ENCODE measurements around the gene PSMD9.
"Not testable (repeated sequence)": the region's sequence is repeated elsewhere in the genome, so short reads cannot be mapped to it uniquely, and the experiment has no call there.

The PSMD9 gene

DNA sequence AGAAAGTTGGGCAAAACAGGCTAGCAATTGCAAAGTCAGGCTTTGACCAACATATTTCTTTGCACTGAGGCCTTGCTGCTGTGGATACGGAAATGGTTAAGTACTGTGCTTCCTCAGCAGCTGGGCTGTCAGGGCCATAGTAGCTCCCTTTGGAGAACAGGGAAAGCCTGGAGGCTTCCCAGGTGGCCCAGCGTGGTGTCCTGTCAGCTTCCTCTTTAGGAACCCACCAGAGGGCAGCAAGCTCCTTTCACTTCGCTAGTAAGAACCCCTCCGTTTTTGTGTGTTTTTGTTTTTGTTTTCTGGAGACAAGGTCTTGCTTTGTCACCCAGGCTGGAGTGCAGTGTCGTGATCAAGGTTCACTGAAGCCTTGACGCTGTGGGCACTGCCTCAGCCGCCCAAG, 28.1 kb downstream of the PSMD9 start:
- Histone ChIP-seq H3K9ac (ENCODE audit: low read depth in 1 of 2, low read length in 2 of 2) (no peak overlapping the region), H3K4me1 (ENCODE audit: control insufficient read depth in 2 of 2, insufficient read depth in 2 of 2, low read length in 2 of 2) (peaks cover 5 to 7% of the 10 kb centered on the region in 2 donors), H3K27me3 (ENCODE audit: control insufficient read depth in 2 of 2, insufficient read depth in 2 of 2, low read length in 2 of 2) (no peaks in the 10 kb centered on the region), H3K36me3 (ENCODE audit: control insufficient read depth in 2 of 2, insufficient read depth in 2 of 2, low read length in 2 of 2) (peaks cover 15 to 30% of the 10 kb centered on the region in 2 donors), H3K9me3 (ENCODE audit: control insufficient read depth in 2 of 2, low read length in 2 of 2) (no peaks in the 10 kb centered on the region), H3K27ac (ENCODE audit: low read depth in 2 of 2, low read length in 2 of 2) (no peak overlapping the region), H3K4me3 (ENCODE audit: low read length in 2 of 2) (no peak overlapping the region)

DNA sequence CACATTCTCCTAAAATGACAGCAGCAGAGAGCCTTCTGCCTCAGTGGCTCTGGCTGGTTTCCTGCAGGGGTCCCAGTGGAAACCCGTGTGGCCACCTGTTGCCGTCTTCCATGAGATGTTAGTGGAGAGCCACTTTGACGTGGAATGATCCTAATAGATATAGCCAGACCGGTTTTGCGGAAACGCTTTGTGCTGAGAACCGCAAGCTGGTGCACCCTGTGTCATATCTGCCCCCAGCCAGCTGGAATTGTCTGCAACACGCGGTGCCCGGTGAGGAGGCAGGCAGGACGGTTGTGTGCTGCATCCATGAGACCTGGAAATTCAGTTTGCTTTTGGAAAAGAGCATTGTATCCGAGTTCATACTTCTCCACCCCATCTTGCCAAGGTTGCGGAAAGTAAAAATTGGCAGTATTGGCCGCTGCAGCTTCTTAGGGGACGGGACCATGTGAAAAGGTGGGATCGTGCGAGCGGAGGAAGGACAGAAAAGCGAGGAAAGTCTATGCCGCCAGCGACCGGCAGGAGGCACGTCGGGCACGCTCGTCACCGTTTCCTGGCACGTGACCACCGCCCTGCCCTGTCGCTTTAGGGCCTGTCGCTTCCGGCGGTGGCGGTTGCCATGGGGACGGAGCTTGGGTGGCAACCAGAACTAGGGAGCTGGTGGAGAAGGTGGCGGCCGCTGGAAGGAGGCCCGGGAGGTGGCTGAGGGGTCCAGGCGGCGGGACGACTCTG, 29.5 kb downstream of the PSMD9 start, which contains the start of gene CFAP251:
Gene CFAP251 (plus strand): TSS at position 643 of the 729 bp plus-strand sequence. CDS start 2,714 bp downstream, outside the sequence.
- Histone ChIP-seq H3K9me3 (ENCODE audit: control insufficient read depth in 2 of 2, low read length in 2 of 2) (no peaks in the 10 kb centered on the region), H3K9ac (ENCODE audit: low read depth in 1 of 2, low read length in 2 of 2) (peak within 1 kb of the TSS; percentile 60 to 76), H3K36me3 (ENCODE audit: control insufficient read depth in 2 of 2, insufficient read depth in 2 of 2, low read length in 2 of 2) (peaks cover 15 to 27% of the 10 kb centered on the region in 2 donors), H3K27me3 (ENCODE audit: control insufficient read depth in 2 of 2, insufficient read depth in 2 of 2, low read length in 2 of 2) (no peaks in the 10 kb centered on the region), H3K4me1 (ENCODE audit: control insufficient read depth in 2 of 2, insufficient read depth in 2 of 2, low read length in 2 of 2) (peaks cover 5 to 7% of the 10 kb centered on the region in 2 donors), H3K27ac (ENCODE audit: low read depth in 2 of 2, low read length in 2 of 2) (peak within 1 kb of the TSS; percentile 17 to 26), H3K4me3 (ENCODE audit: low read length in 2 of 2) (peak within 1 kb of the TSS; percentile 56 to 80)

DNA sequence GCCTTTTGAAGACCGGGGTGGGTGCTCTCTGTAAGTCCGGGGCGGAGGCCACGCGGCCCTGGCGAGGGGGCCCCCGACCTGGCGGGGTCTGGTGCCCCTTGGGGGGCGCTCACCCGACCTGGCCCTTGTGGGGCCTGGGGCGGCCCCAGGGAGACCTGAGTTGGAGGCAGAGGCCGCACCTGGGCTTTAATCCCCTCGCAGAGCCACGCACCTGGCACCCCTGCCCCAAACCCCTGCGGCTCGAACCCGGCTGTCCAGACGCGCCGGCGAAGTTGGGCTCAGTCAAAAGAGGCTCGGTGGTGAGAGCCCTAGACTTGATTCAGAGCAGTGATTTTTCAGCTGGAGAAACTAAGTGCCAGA, 30.1 kb downstream of the PSMD9 start:
- Histone ChIP-seq H3K36me3 (ENCODE audit: control insufficient read depth in 2 of 2, insufficient read depth in 2 of 2, low read length in 2 of 2) (peaks cover 15 to 27% of the 10 kb centered on the region in 2 donors), H3K9me3 (ENCODE audit: control insufficient read depth in 2 of 2, low read length in 2 of 2) (no peaks in the 10 kb centered on the region), H3K4me1 (ENCODE audit: control insufficient read depth in 2 of 2, insufficient read depth in 2 of 2, low read length in 2 of 2) (peaks cover 5 to 7% of the 10 kb centered on the region in 2 donors), H3K27me3 (ENCODE audit: control insufficient read depth in 2 of 2, insufficient read depth in 2 of 2, low read length in 2 of 2) (no peaks in the 10 kb centered on the region), H3K9ac (ENCODE audit: low read depth in 1 of 2, low read length in 2 of 2) (peak overlapping the region in 1 of 2 donors; percentile 60), H3K4me3 (ENCODE audit: low read length in 2 of 2) (peak overlapping the region; percentile 56 to 80), H3K27ac (ENCODE audit: low read depth in 2 of 2, low read length in 2 of 2) (no peak overlapping the region)

DNA sequence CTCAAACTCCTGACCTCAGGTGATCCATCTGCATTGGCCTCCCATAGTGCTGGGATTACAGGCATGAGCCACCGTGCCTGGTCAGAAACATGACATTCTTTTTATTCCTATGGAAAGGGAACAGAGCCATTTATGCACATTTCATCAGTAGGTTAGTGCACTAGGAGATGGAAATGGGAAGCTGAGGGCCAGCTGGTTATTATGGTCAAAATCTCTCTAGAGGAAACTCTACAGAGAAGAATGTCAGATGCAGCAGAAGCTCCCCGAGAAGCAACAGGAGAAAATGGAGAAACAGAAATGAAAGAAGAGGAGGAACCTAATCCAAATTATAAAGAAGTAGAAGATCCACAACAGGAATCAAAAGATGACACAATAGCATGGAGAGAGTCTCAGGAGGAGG, 32.5 kb downstream of the PSMD9 start:
- H3K4me1 ChIP-seq (ENCODE audit: control insufficient read depth in 2 of 2, insufficient read depth in 2 of 2, low read length in 2 of 2): peaks cover 7 to 11% of the 10 kb centered on the region in 2 donors
- no peaks in the 10 kb centered on the region for H3K9me3 ChIP-seq (ENCODE audit: control insufficient read depth in 2 of 2, low read length in 2 of 2)
- H3K4me3 ChIP-seq (ENCODE audit: low read length in 2 of 2): no peak overlapping the region
- H3K27me3 ChIP-seq (ENCODE audit: control insufficient read depth in 2 of 2, insufficient read depth in 2 of 2, low read length in 2 of 2): no peaks in the 10 kb centered on the region
- no peak overlapping the region for H3K27ac ChIP-seq (ENCODE audit: low read depth in 2 of 2, low read length in 2 of 2)
- H3K36me3 ChIP-seq (ENCODE audit: control insufficient read depth in 2 of 2, insufficient read depth in 2 of 2, low read length in 2 of 2): peaks cover 9 to 15% of the 10 kb centered on the region in 2 donors
- no peak overlapping the region for H3K9ac ChIP-seq (ENCODE audit: low read depth in 1 of 2, low read length in 2 of 2)

DNA sequence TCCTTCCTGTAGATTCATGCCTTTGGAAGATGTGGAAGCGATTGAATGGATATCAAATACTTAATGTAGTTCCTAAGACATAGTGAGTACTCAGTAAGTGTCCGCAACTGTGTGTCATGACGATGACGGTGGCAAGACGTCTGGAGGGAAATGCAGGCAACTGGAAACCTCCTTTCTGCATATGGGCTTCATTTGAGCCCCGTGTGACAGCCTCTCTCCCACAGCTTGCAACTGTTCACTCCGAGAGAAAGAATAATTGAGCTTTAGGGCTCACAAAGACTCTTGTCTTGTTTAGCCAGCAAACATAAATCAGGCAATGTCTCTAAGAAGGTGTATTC, 36.7 kb downstream of the PSMD9 start:
- Histone ChIP-seq H3K4me3 (ENCODE audit: low read length in 2 of 2) (no peak overlapping the region), H3K9me3 (ENCODE audit: control insufficient read depth in 2 of 2, low read length in 2 of 2) (no peaks in the 10 kb centered on the region), H3K9ac (ENCODE audit: low read depth in 1 of 2, low read length in 2 of 2) (no peak overlapping the region), H3K36me3 (ENCODE audit: control insufficient read depth in 2 of 2, insufficient read depth in 2 of 2, low read length in 2 of 2) (no peaks in the 10 kb centered on the region), H3K27ac (ENCODE audit: low read depth in 2 of 2, low read length in 2 of 2) (peak overlapping the region in 1 of 2 donors; percentile 14), H3K4me1 (ENCODE audit: control insufficient read depth in 2 of 2, insufficient read depth in 2 of 2, low read length in 2 of 2) (peaks cover 0 to 5% of the 10 kb centered on the region in 2 donors), H3K27me3 (ENCODE audit: control insufficient read depth in 2 of 2, insufficient read depth in 2 of 2, low read length in 2 of 2) (no peaks in the 10 kb centered on the region)

DNA sequence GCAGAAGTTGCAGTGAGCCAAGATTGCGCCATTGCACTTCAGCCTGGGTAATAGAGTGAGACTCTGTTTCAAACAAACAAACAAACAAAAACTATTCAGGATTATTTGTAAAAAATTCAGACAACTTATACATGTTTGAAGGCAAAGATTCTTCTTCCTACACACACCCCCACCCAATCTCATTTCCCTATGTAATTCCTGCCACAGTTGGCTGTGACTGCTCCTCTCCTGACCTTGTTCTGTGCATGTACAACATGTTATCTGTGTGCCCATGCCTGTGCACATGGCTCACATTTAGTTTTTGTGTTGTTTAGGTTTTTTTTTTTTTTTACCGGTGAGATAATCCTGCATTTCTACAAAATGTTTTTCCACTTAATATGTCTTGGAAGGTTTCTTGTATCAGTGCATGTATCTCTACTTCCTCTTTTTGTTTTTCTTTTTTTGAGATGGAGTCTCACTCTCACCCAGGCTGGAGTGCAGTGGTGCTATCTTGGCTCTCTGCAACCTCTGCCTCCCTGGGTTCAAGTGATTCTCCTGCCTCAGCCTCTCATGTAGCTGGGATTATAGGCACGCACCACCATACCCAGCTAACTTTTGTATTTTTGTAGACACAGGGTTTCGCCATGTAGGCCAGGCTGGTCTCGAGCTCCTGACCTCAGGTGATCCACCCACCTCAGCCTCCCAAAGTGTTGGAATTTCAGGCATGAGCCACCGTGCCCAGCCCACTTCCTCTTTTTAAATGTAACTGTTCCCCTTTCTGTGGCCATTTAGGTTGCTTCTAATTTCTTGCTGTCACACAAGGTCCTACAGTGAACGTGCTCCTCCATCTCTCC, 38.5 kb downstream of the PSMD9 start:
- Histone ChIP-seq H3K36me3 (ENCODE audit: control insufficient read depth in 2 of 2, insufficient read depth in 2 of 2, low read length in 2 of 2) (no peaks in the 10 kb centered on the region), H3K4me3 (ENCODE audit: low read length in 2 of 2) (no peak overlapping the region), H3K9ac (ENCODE audit: low read depth in 1 of 2, low read length in 2 of 2) (no peak overlapping the region), H3K27me3 (ENCODE audit: control insufficient read depth in 2 of 2, insufficient read depth in 2 of 2, low read length in 2 of 2) (no peaks in the 10 kb centered on the region), H3K27ac (ENCODE audit: low read depth in 2 of 2, low read length in 2 of 2) (no peak overlapping the region), H3K4me1 (ENCODE audit: control insufficient read depth in 2 of 2, insufficient read depth in 2 of 2, low read length in 2 of 2) (peaks cover 0 to 5% of the 10 kb centered on the region in 2 donors), H3K9me3 (ENCODE audit: control insufficient read depth in 2 of 2, low read length in 2 of 2) (no peaks in the 10 kb centered on the region)

DNA sequence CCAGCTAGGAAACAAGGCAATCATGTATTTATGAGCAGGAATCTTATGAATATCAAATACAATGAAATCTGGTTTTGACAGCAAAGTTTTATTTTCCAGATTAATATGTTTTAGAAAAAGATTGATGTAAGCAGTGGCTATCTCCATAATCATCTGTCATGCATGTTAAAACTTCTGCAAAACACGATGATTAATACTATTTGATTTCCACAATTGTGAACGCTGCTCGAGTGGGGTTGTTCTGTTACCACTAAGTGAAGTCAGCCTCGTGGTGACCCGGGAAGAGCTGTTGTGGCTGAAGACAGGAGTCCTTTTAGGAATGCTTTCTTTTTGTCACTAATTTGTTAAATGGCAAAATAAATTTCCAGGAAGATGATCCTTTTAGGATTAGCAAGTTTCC, 39.2 kb downstream of the PSMD9 start:
- Histone ChIP-seq H3K36me3 (ENCODE audit: control insufficient read depth in 2 of 2, insufficient read depth in 2 of 2, low read length in 2 of 2) (no peaks in the 10 kb centered on the region), H3K4me3 (ENCODE audit: low read length in 2 of 2) (no peak overlapping the region), H3K4me1 (ENCODE audit: control insufficient read depth in 2 of 2, insufficient read depth in 2 of 2, low read length in 2 of 2) (peaks cover 0 to 5% of the 10 kb centered on the region in 2 donors), H3K9ac (ENCODE audit: low read depth in 1 of 2, low read length in 2 of 2) (no peak overlapping the region), H3K27ac (ENCODE audit: low read depth in 2 of 2, low read length in 2 of 2) (no peak overlapping the region), H3K27me3 (ENCODE audit: control insufficient read depth in 2 of 2, insufficient read depth in 2 of 2, low read length in 2 of 2) (no peaks in the 10 kb centered on the region), H3K9me3 (ENCODE audit: control insufficient read depth in 2 of 2, low read length in 2 of 2) (no peaks in the 10 kb centered on the region)

DNA sequence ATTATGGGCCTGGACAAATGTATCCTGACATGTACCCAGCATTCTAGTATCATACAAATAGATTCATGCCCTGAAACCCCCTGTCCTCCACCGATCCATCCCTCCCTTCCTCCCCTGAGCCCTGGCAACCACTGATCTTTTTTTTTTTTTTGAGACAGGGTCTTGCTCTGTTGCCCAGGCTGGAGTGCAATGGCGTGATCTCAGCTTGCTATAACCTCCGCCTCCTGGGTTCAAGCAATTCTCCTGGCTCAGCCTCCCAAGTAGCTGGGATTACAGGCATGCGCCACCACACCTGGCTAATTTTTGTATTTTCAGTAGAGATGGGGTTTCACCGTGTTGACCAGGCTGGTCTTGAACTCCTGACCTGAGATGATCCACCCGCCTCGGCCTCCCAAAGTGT, 41.0 kb downstream of the PSMD9 start:
- not testable (repeated sequence) for H3K9ac ChIP-seq (ENCODE audit: low read depth in 1 of 2, low read length in 2 of 2); H3K27me3 ChIP-seq (ENCODE audit: control insufficient read depth in 2 of 2, insufficient read depth in 2 of 2, low read length in 2 of 2); H3K27ac ChIP-seq (ENCODE audit: low read depth in 2 of 2, low read length in 2 of 2); H3K4me3 ChIP-seq (ENCODE audit: low read length in 2 of 2); H3K9me3 ChIP-seq (ENCODE audit: control insufficient read depth in 2 of 2, low read length in 2 of 2); H3K4me1 ChIP-seq (ENCODE audit: control insufficient read depth in 2 of 2, insufficient read depth in 2 of 2, low read length in 2 of 2); H3K36me3 ChIP-seq (ENCODE audit: control insufficient read depth in 2 of 2, insufficient read depth in 2 of 2, low read length in 2 of 2)

DNA sequence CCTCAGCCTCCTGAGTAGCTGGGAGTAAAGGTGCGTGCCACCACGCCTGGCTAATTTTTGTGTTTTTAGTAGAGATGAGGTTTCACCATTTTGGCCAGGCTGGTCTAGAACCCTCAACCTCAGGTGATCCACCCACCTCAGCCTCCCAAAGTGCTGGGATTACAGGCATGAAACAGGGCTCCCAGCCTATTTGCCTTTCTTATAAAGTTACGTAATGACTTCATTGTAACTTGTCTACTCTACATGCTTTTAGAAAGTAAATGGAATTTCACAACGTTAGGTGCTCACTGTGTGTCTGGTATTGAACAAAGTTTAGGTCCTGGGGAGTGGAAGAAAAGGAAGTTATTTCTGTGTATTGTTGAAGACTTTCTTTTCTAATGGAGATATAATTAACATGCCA, 42.3 kb downstream of the PSMD9 start:
- no peaks in the 10 kb centered on the region for H3K9me3 ChIP-seq (ENCODE audit: control insufficient read depth in 2 of 2, low read length in 2 of 2)
- no peak overlapping the region for H3K9ac ChIP-seq (ENCODE audit: low read depth in 1 of 2, low read length in 2 of 2)
- no peak overlapping the region for H3K4me3 ChIP-seq (ENCODE audit: low read length in 2 of 2)
- H3K27ac ChIP-seq (ENCODE audit: low read depth in 2 of 2, low read length in 2 of 2): no peak overlapping the region
- H3K4me1 ChIP-seq (ENCODE audit: control insufficient read depth in 2 of 2, insufficient read depth in 2 of 2, low read length in 2 of 2): no peaks in the 10 kb centered on the region
- no peaks in the 10 kb centered on the region for H3K27me3 ChIP-seq (ENCODE audit: control insufficient read depth in 2 of 2, insufficient read depth in 2 of 2, low read length in 2 of 2)
- no peaks in the 10 kb centered on the region for H3K36me3 ChIP-seq (ENCODE audit: control insufficient read depth in 2 of 2, insufficient read depth in 2 of 2, low read length in 2 of 2)

DNA sequence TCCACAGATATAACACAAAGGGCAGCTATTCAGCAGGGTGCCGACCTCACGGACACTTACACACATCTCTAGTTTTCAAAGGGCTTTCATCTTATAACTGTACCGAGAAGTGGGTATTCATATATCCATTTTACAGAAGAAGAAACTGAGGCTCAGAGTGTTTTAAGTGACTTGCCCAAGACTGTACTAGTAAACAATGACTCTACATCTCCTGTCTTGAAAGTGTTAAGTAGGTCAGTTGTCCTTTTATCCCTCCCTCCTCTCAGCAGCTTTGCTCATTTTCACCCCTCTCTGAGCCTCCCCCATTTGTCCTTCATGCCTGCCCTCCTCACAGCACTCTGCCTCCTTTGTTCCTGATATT, 43.6 kb downstream of the PSMD9 start:
- H3K36me3 ChIP-seq (ENCODE audit: control insufficient read depth in 2 of 2, insufficient read depth in 2 of 2, low read length in 2 of 2): no peaks in the 10 kb centered on the region
- H3K9me3 ChIP-seq (ENCODE audit: control insufficient read depth in 2 of 2, low read length in 2 of 2): no peaks in the 10 kb centered on the region
- no peak overlapping the region for H3K27ac ChIP-seq (ENCODE audit: low read depth in 2 of 2, low read length in 2 of 2)
- no peaks in the 10 kb centered on the region for H3K4me1 ChIP-seq (ENCODE audit: control insufficient read depth in 2 of 2, insufficient read depth in 2 of 2, low read length in 2 of 2)
- no peak overlapping the region for H3K9ac ChIP-seq (ENCODE audit: low read depth in 1 of 2, low read length in 2 of 2)
- no peak overlapping the region for H3K4me3 ChIP-seq (ENCODE audit: low read length in 2 of 2)
- H3K27me3 ChIP-seq (ENCODE audit: control insufficient read depth in 2 of 2, insufficient read depth in 2 of 2, low read length in 2 of 2): no peaks in the 10 kb centered on the region

Measured in mucosa of rectum (tissue), 2 donors.